Coronary artery (tissue), 2 donors: ENCODE results near the gene CAPN15.

Experiments used
- DNase-seq: peaks from one replicate; pipeline ENCODE4 v3.0.0-alpha.2; 2017; ENCODE audit warnings: low spot score
- H3K27ac ChIP-seq, 2 donors: fragments of 200-600 bp; sonication (generic); one replicate each; pipeline ENCODE4 v1.5.1; 2016 to 2019
- H3K4me3 ChIP-seq: fragments of 200-600 bp; sonication (generic); 2 replicates; pipeline ENCODE4 v1.5.1; 2016; ENCODE audit warnings: mild to moderate bottlenecking, moderate library complexity
- CTCF ChIP-seq: fragments of 200-600 bp; sonication (generic); IDR thresholded peaks from one replicate; pipeline ENCODE4 v1.5.1; 2019; ENCODE audit warnings: antibody characterized with exemption

The CAPN15 gene

GRCh38 chr16:578870-579405 lies 51.4 kb downstream of the CAPN15 start:
- H3K27ac ChIP-seq = no peak overlapping the region
- peak overlapping the region; percentile 32 for H3K4me3 ChIP-seq
- TF ChIP-seq CTCF = peak; percentile 16
- DNase-seq = no peak

GRCh38 chr16:580141-580945 lies 52.8 kb downstream of the CAPN15 start:
- no peak for DNase-seq
- H3K27ac ChIP-seq = no peak overlapping the region
- no peak for TF ChIP-seq CTCF
- no peak overlapping the region for H3K4me3 ChIP-seq

GRCh38 chr16:580946-581498 lies 53.5 kb downstream of the CAPN15 start:
- no peak for DNase-seq
- no peak for TF ChIP-seq CTCF
- H3K27ac ChIP-seq = no peak overlapping the region
- no peak overlapping the region for H3K4me3 ChIP-seq

GRCh38 chr16:582218-582613 lies 54.7 kb downstream of the CAPN15 start:
- no peak for TF ChIP-seq CTCF
- Histone ChIP-seq H3K27ac (no peak overlapping the region), H3K4me3 (no peak overlapping the region)
- DNase-seq = no peak

GRCh38 chr16:582614-583331 lies 55.3 kb downstream of the CAPN15 start:
- TF ChIP-seq CTCF = no peak
- no peak for DNase-seq
- no peak overlapping the region for H3K27ac ChIP-seq

GRCh38 chr16:583470-583814 lies 55.9 kb downstream of the CAPN15 start:
- no peak overlapping the region for H3K27ac ChIP-seq
- no peak overlapping the region for H3K4me3 ChIP-seq
- no peak for DNase-seq
- no peak for TF ChIP-seq CTCF

More at GRCh38 chr16:582614-583331, 55.3 kb downstream of the CAPN15 start:
- no peak overlapping the region for H3K4me3 ChIP-seq
